GM23248 (cell line): ENCODE results near the gene EBLN2. TPM values are rescaled to one million over a fixed set of nuclear protein-coding genes. Genes with fewer than 3 reads are reported as not detected.

Experiments
- DNase-seq: peaks from one replicate; pipeline ENCODE4 v3.0.0-alpha.2; 2015
- H2AFZ ChIP-seq: fragments of 200-600 bp; sonication (generic); 2 replicates; pipeline ENCODE4 v1.6.1; 2016; ENCODE audit warnings: antibody characterized with exemption
- H3F3A ChIP-seq: fragments of 200-600 bp; sonication (generic); 2 replicates; pipeline ENCODE4 v1.6.1; 2016; ENCODE audit warnings: mild to moderate bottlenecking, antibody characterized with exemption, mixed run types; ENCODE audit not compliant: insufficient read depth
- H3K27ac ChIP-seq: fragments of 200-600 bp; sonication (generic); 2 replicates; pipeline ENCODE4 v1.5.1; 2016; ENCODE audit warnings: mild to moderate bottlenecking
- H3K27me3 ChIP-seq: fragments of 200-600 bp; sonication (generic); replicated peaks from 2 replicates; pipeline ENCODE4 v1.6.1; 2016; ENCODE audit warnings: mild to moderate bottlenecking; ENCODE audit not compliant: insufficient read depth
- H3K36me3 ChIP-seq: fragments of 200-600 bp; sonication (generic); 2 replicates; pipeline ENCODE4 v1.6.1; 2016; ENCODE audit warnings: low read depth, mild to moderate bottlenecking
- H3K4me1 ChIP-seq: fragments of 200-600 bp; sonication (generic); 2 replicates; pipeline ENCODE4 v1.6.1; 2016; ENCODE audit warnings: mild to moderate bottlenecking; ENCODE audit not compliant: insufficient read depth
- H3K4me2 ChIP-seq: fragments of 200-600 bp; sonication (generic); one replicate; pipeline ENCODE4 v1.6.1; 2016; ENCODE audit warnings: mild to moderate bottlenecking; ENCODE audit not compliant: unreplicated experiment
- H3K4me3 ChIP-seq: fragments of 200-600 bp; sonication (generic); 2 replicates; pipeline ENCODE4 v1.5.1; 2016; ENCODE audit warnings: mild to moderate bottlenecking
- H3K79me2 ChIP-seq: fragments of 200-600 bp; sonication (generic); 2 replicates; pipeline ENCODE4 v1.6.1; 2016; ENCODE audit warnings: mild to moderate bottlenecking; ENCODE audit not compliant: insufficient read depth
- H3K9ac ChIP-seq: fragments of 200-600 bp; sonication (generic); 2 replicates; pipeline ENCODE4 v1.6.1; 2016; ENCODE audit warnings: mild to moderate bottlenecking
- H3K9me2 ChIP-seq: fragments of 200-600 bp; sonication (generic); 2 replicates; pipeline ENCODE4 v1.6.1; 2016; ENCODE audit warnings: mixed run types, mild to moderate bottlenecking, moderate library complexity; ENCODE audit not compliant: insufficient read depth
- H3K9me3 ChIP-seq: fragments of 200-600 bp; sonication (generic); one replicate; pipeline ENCODE4 v1.6.1; 2017; ENCODE audit warnings: low read depth
- H4K20me1 ChIP-seq: fragments of 200-600 bp; sonication (generic); 2 replicates; pipeline ENCODE4 v1.6.0; 2016; ENCODE audit not compliant: insufficient read depth
- EZH2 ChIP-seq: fragments of 200-600 bp; sonication (generic); IDR thresholded peaks from 2 replicates; pipeline ENCODE4 v1.6.1; 2018; ENCODE audit warnings: antibody characterized with exemption, mild to moderate bottlenecking; ENCODE audit not compliant: insufficient read depth, poor library complexity, severe bottlenecking
- EZH2phosphoT487 ChIP-seq: fragments of 200-600 bp; sonication (generic); IDR thresholded peaks from 2 replicates; pipeline ENCODE4 v1.6.1; 2018; ENCODE audit warnings: antibody characterized with exemption, moderate library complexity, mild to moderate bottlenecking, low read depth; ENCODE audit not compliant: insufficient read depth
- WGBS, 2 experiments: methylation state at CpG; one replicate each; pipeline ENCODE4 v1.1.6; 2015 to 2017; ENCODE audit warnings: low lambda C conversion rate in 2 of 2, low coverage in 1 of 2; ENCODE audit errors: missing lambda C conversion rate in 2 of 2; 5-methylcytosine and 5-hydroxymethylcytosine counted together
- in situ Hi-C: fragments of 300-500 bp; cut with MboI; formaldehyde crosslinking; loops from 2 replicates; pipeline ENCODE4 v1.15.0; 2020
- polyA plus RNA-seq: library from polyadenylated mRNA; unstranded; fragments of >200 nt; fragmentation: Nextera tagmentation; extraction: Ambion mirVana; gene quantifications from 2 replicates; pipeline ENCODE4 v1.2.1, GENCODE V29; 2016
- total RNA-seq: library from RNA; depleted of rRNA; stranded (reverse); fragments of >200 nt; shearing (Covaris generic); gene quantifications from 2 replicates; pipeline ENCODE4 v1.2.3, GENCODE V29; 2014

Gene EBLN2
- total and polyA plus RNA-seq, 2 experiments from 2014 or later, result 1.6 to 1.7 TPM

GRCh38 chr3:73024836-73025235 lies 36.6 kb upstream of the EBLN2 start:
- Histone ChIP-seq H3K9me2 (no peaks in the 10 kb centered on the region), H3K4me2 (no peak overlapping the region), H4K20me1 (peaks cover 56% of the 10 kb centered on the region), H3K79me2 (peaks cover 94% of the 10 kb centered on the region), H2AFZ (no peak overlapping the region), H3K4me3 (no peak overlapping the region), H3K9me3 (no peaks in the 10 kb centered on the region), H3K27me3 (no peaks in the 10 kb centered on the region), H3F3A (peaks cover 15% of the 10 kb centered on the region), H3K36me3 (no peaks in the 10 kb centered on the region), H3K9ac (no peak overlapping the region), H3K27ac (no peak overlapping the region), H3K4me1 (peaks cover 20% of the 10 kb centered on the region)
- in situ Hi-C loops, result no loop called here
- DNase-seq, result no peak
- TF ChIP-seq EZH2 (no peak), EZH2phosphoT487 (no peak)

GRCh38 chr3:73026111-73026759 lies 35.2 kb upstream of the EBLN2 start:
- Histone ChIP-seq H3K27me3 (no peaks in the 10 kb centered on the region), H3K79me2 (peaks cover 80% of the 10 kb centered on the region), H3K36me3 (no peaks in the 10 kb centered on the region), H4K20me1 (peaks cover 56% of the 10 kb centered on the region; the same call in 1 of the 2 replicates), H3K4me3 (no peak overlapping the region), H3F3A (peaks cover 24% of the 10 kb centered on the region), H3K27ac (no peak overlapping the region), H3K4me1 (peaks cover 22% of the 10 kb centered on the region), H2AFZ (no peak overlapping the region), H3K9me2 (no peaks in the 10 kb centered on the region), H3K9me3 (no peaks in the 10 kb centered on the region), H3K9ac (no peak overlapping the region), H3K4me2 (no peak overlapping the region)
- WGBS, 2 experiments, result 76 to 79% methylated on average over 6 of the region's 6 CpGs
- TF ChIP-seq EZH2phosphoT487 (no peak), EZH2 (no peak)
- DNase-seq, result no peak
- in situ Hi-C loops, result no loop called here

GRCh38 chr3:73026760-73027113 lies 34.7 kb upstream of the EBLN2 start:
- Histone ChIP-seq H3F3A (peaks cover 24% of the 10 kb centered on the region), H3K4me1 (peaks cover 19% of the 10 kb centered on the region), H3K4me3 (no peak overlapping the region), H3K27me3 (no peaks in the 10 kb centered on the region), H3K9me2 (no peaks in the 10 kb centered on the region), H3K9ac (no peak overlapping the region), H3K4me2 (no peak overlapping the region), H2AFZ (no peak overlapping the region), H4K20me1 (peaks cover 53% of the 10 kb centered on the region; the same call in 1 of the 2 replicates), H3K9me3 (no peaks in the 10 kb centered on the region), H3K79me2 (peaks cover 75% of the 10 kb centered on the region), H3K27ac (no peak overlapping the region), H3K36me3 (no peaks in the 10 kb centered on the region)
- DNase-seq, result no peak
- WGBS, 2 experiments, result 98 to 100% methylated on average over 2 of the region's 2 CpGs
- TF ChIP-seq EZH2phosphoT487 (no peak), EZH2 (no peak)
- in situ Hi-C loops, result no loop called here

- Histone ChIP-seq H3K9ac (peak overlapping the region; percentile 46), H3K4me3 (0 out of 2 replicates have a peak overlapping the region, but pooled peaks have one; percentile 10), H3K4me2 (peak overlapping the region; percentile 49), H3K79me2 (peaks cover 54% of the 10 kb centered on the region), H3K27ac (peak overlapping the region; percentile 86), H3K4me1 (peaks cover 19% of the 10 kb centered on the region), H2AFZ (no peak overlapping the region), H3K9me3 (no peaks in the 10 kb centered on the region), H4K20me1 (peaks cover 51% of the 10 kb centered on the region; the same call in 1 of the 2 replicates), H3K27me3 (no peaks in the 10 kb centered on the region), H3K36me3 (no peaks in the 10 kb centered on the region), H3K9me2 (no peaks in the 10 kb centered on the region), H3F3A (peaks cover 32% of the 10 kb centered on the region)
- TF ChIP-seq EZH2, result no peak
- TF ChIP-seq EZH2phosphoT487, result no peak
- 68 to 71% methylated on average over 4 of the region's 4 CpGs for WGBS, 2 experiments
- DNase-seq, result peak; percentile 13
- in situ Hi-C loops, result no loop called here
Observed at GRCh38 chr3:73028803-73029202, 32.7 kb upstream of the EBLN2 start.
